ENCODE measurements around the gene HIVEP3.

GRCh38 chr1:41718497-41718896 is 200.2 kb downstream of the HIVEP3 start:
- no peak for TF ChIP-seq YY1 (IDR thresholded peaks at IDR 0.05; ENCODE audit: insufficient read depth, insufficient read length)
- no peak for TF ChIP-seq ZNF274 (IDR thresholded peaks at IDR 0.05; ENCODE audit: low read depth, low read length)
